Activated CD4-positive, alpha-beta T cell treated with anti-CD3 and anti-CD28 coated beads, Interleukin-2, amount 10 ng/mL, durations not matched to agents 7 days and 5 days (primary cell): ENCODE data around the gene ALG6. TPM values are rescaled to one million over a fixed set of nuclear protein-coding genes. Genes with fewer than 3 reads are reported as not detected.
A peak's percentile ranks its signal among the peaks of the same experiment; 100 is the strongest.
"Not testable (repeated sequence)": the region's sequence is repeated elsewhere in the genome, so short reads cannot be mapped to it uniquely, and the experiment has no call there.

Source experiments
- CTCF ChIA-PET: fragments of 350-600 bp; sonication (Branson Sonifier 250); formaldehyde crosslinking; loops from one replicate; lab custom pipeline; 2021; ENCODE audit warnings: antibody characterized with exemption; lab: Charles Lee
- POLR2A ChIA-PET: fragments of 350-600 bp; sonication (Branson Sonifier 250); formaldehyde crosslinking; loops from one replicate; lab custom pipeline; 2021; ENCODE audit warnings: antibody characterized with exemption; lab: Charles Lee
- DNase-seq: peaks from one replicate; pipeline ENCODE4 v3.0.0-alpha.2; 2020
- H3K27ac Mint-ChIP-seq: one replicate; pipeline ENCODE4 v1.8.0; 2021; ENCODE audit warnings: mild to moderate bottlenecking, moderate library complexity, mixed read lengths
- H3K27me3 Mint-ChIP-seq: one replicate; pipeline ENCODE4 v1.8.0; 2021; ENCODE audit warnings: mixed read lengths
- H3K36me3 Mint-ChIP-seq: one replicate; pipeline ENCODE4 v1.8.0; 2021; ENCODE audit warnings: low read depth, mixed read lengths
- H3K4me1 Mint-ChIP-seq: one replicate; pipeline ENCODE4 v1.8.0; 2021; ENCODE audit warnings: mixed read lengths
- H3K4me3 Mint-ChIP-seq: one replicate; pipeline ENCODE4 v1.8.0; 2021; ENCODE audit warnings: mild to moderate bottlenecking, moderate library complexity, mixed read lengths
- H3K9me3 Mint-ChIP-seq: one replicate; pipeline ENCODE4 v1.8.0; 2021; ENCODE audit warnings: mixed read lengths
- total RNA-seq, 2 experiments: library from RNA; stranded (reverse); gene quantifications; one replicate each; pipeline ENCODE4 v1.2.3, GENCODE V29; 2021

Gene ALG6
- total RNA-seq, 2 experiments from 2014 or later, result 26.9 to 28.9 TPM

- Mint-ChIP-seq H3K4me3 (no peak overlapping the region), H3K4me1 (no peaks in the 10 kb centered on the region)
- no peak for DNase-seq
These were observed 23.5 kb upstream of the ALG6 start for GRCh38 chr1:63343922-63344321.

GRCh38 chr1:63350320-63350719, 17.1 kb upstream of the ALG6 start:
- Mint-ChIP-seq H3K27ac (no peak overlapping the region), H3K4me1 (no peaks in the 10 kb centered on the region), H3K9me3 (no peaks in the 10 kb centered on the region), H3K36me3 (no peaks in the 10 kb centered on the region), H3K4me3 (no peak overlapping the region), H3K27me3 (peaks cover 41% of the 10 kb centered on the region)
- ChIA-PET POLR2A (no interaction called here), CTCF (interaction anchor here (1.1 to 1.9 kb wide), 2 partner anchors 10 to 23 kb away, joined by 3 to 4 read pairs; no protein-coding TSS in a partner anchor)
- DNase-seq, result no peak

More at GRCh38 chr1:63343922-63344321, 23.5 kb upstream of the ALG6 start:
- POLR2A ChIA-PET, result no interaction called here
- Mint-ChIP-seq H3K27ac (no peak overlapping the region), H3K36me3 (no peaks in the 10 kb centered on the region), H3K27me3 (peaks cover 19% of the 10 kb centered on the region), H3K9me3 (no peaks in the 10 kb centered on the region)
- CTCF ChIA-PET, result no interaction called here

DNA sequence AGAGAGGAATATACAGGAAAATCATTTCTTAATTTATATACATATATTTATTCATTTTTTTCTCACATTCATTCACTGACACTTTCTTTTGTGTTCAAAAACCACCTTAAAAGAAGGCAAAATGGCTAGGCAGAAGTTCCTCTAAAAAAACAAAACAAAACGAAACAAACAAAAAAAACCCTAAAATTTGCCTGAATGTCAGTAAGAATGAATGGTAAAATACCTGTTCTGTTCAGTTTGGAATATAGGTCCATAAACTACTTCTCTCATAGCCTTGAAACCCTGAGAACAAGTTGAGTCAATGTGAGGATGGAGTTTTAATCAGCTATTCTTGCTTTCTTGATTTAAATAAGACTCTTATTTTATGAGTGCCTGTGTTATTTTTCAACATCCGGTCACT, 14.7 kb upstream of the ALG6 start:
- ChIA-PET POLR2A (no interaction called here), CTCF (no interaction called here)

DNA sequence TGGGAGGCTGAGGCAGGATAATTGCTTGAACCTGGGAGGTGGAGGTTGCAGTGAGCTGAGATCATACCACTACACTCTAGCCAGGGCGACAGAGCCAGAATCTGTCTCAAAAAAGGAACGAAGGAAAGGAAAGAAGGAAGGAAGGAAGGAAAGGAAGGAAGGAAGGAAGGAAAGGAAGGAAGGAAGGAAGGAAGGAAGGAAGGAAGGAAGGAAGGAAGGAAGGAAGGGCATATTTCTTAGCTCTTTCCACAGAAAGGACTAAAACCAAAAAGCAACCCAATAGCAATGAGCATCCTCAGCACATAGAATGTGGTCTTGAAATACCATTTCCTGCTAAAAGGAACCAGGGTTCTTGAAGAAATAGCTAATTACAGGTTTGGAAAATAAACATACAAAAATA, 11.2 kb upstream of the ALG6 start:
- H3K36me3 Mint-ChIP-seq, H3K4me1 Mint-ChIP-seq, POLR2A ChIA-PET, H3K4me3 Mint-ChIP-seq, DNase-seq, H3K27ac Mint-ChIP-seq, H3K9me3 Mint-ChIP-seq: not testable (repeated sequence)
- H3K27me3 Mint-ChIP-seq, result peaks cover 37% of the 10 kb centered on the region
- CTCF ChIA-PET, result interaction anchor here (1.6 kb wide), 1 partner anchor 10 kb away, joined by 6 read pairs; no protein-coding TSS in a partner anchor

More for the DNA sequence above, 14.7 kb upstream of the ALG6 start:
- DNase-seq, result no peak
- Mint-ChIP-seq H3K4me1 (no peaks in the 10 kb centered on the region), H3K4me3 (no peak overlapping the region), H3K27ac (no peak overlapping the region), H3K9me3 (no peaks in the 10 kb centered on the region), H3K27me3 (peaks cover 38% of the 10 kb centered on the region), H3K36me3 (no peaks in the 10 kb centered on the region)

GRCh38 chr1:63359561-63359960, 7.9 kb upstream of the ALG6 start:
- H3K4me3 Mint-ChIP-seq, result no peak overlapping the region
- H3K27me3 Mint-ChIP-seq, result peaks cover 23% of the 10 kb centered on the region
- no peaks in the 10 kb centered on the region for H3K9me3 Mint-ChIP-seq
- DNase-seq, result no peak
- no peak overlapping the region for H3K27ac Mint-ChIP-seq
- POLR2A ChIA-PET, result interaction anchor here (0.7 kb wide), 1 partner anchor 26 kb away, joined by 3 read pairs; no protein-coding TSS in a partner anchor
- CTCF ChIA-PET, result interaction anchor here (1.5 to 2.0 kb wide), 2 partner anchors 9 to 13 kb away, joined by 4 read pairs; no protein-coding TSS in a partner anchor
- H3K4me1 Mint-ChIP-seq, result no peaks in the 10 kb centered on the region
- no peaks in the 10 kb centered on the region for H3K36me3 Mint-ChIP-seq

- Mint-ChIP-seq H3K4me3 (no peak overlapping the region), H3K9me3 (no peaks in the 10 kb centered on the region), H3K36me3 (no peaks in the 10 kb centered on the region), H3K27me3 (peaks cover 18% of the 10 kb centered on the region), H3K4me1 (peaks cover 9% of the 10 kb centered on the region), H3K27ac (no peak overlapping the region)
- POLR2A ChIA-PET, result no interaction called here
- DNase-seq, result no peak
- CTCF ChIA-PET, result no interaction called here
These were observed 5.4 kb upstream of the ALG6 start for GRCh38 chr1:63362073-63362472.

GRCh38 chr1:63362578-63362977, 4.8 kb upstream of the ALG6 start:
- Mint-ChIP-seq H3K27me3 (peaks cover 18% of the 10 kb centered on the region), H3K4me1 (peaks cover 10% of the 10 kb centered on the region), H3K36me3 (no peaks in the 10 kb centered on the region), H3K9me3 (no peaks in the 10 kb centered on the region), H3K4me3 (no peak overlapping the region), H3K27ac (no peak overlapping the region)
- CTCF ChIA-PET, result no interaction called here
- DNase-seq, result no peak
- POLR2A ChIA-PET, result no interaction called here

DNA sequence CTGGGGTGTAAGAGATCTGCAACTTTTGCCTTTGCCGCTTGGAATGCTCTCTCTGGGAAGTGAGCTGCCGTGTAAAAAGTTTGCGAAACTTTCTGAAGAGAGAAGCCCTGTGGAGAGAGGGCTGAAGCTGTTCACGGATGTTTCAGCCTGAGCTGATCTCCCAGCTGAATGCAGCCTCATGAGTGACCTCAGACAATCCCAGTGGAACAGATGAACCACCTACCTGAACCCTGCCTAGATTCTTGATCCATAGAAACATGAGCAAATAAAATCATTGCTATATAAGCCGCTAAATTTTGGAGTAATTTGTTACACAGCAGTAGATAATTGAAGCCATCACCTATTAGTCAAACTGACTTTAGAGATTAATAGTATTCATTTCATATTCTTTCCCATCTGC, 4.4 kb upstream of the ALG6 start:
- Mint-ChIP-seq H3K27ac (no peak overlapping the region), H3K4me3 (no peak overlapping the region), H3K9me3 (no peaks in the 10 kb centered on the region), H3K4me1 (peaks cover 14% of the 10 kb centered on the region), H3K27me3 (peaks cover 18% of the 10 kb centered on the region), H3K36me3 (no peaks in the 10 kb centered on the region)
- no peak for DNase-seq
- ChIA-PET POLR2A (no interaction called here), CTCF (no interaction called here)

- H3K27ac Mint-ChIP-seq, result peak overlapping the region; percentile 74
- H3K4me1 Mint-ChIP-seq, result peaks cover 26% of the 10 kb centered on the region
- H3K4me3 Mint-ChIP-seq, result peak overlapping the region; percentile 72
- H3K27me3 Mint-ChIP-seq, result peaks cover 9% of the 10 kb centered on the region
- DNase-seq, result no peak
- H3K36me3 Mint-ChIP-seq, result peaks cover 11% of the 10 kb centered on the region
- no peaks in the 10 kb centered on the region for H3K9me3 Mint-ChIP-seq
- POLR2A ChIA-PET, result no interaction called here
- CTCF ChIA-PET, result no interaction called here
These were observed 566 bp upstream of the ALG6 start for GRCh38 chr1:63366908-63367214.

GRCh38 chr1:63368131-63368530, 704 bp downstream of the ALG6 start:
- H3K27ac Mint-ChIP-seq, result peak overlapping the region; percentile 92
- peaks cover 19% of the 10 kb centered on the region for H3K36me3 Mint-ChIP-seq
- POLR2A ChIA-PET, result no interaction called here
- H3K27me3 Mint-ChIP-seq, result peaks cover 4% of the 10 kb centered on the region
- H3K4me3 Mint-ChIP-seq, result peak overlapping the region; percentile 95
- H3K9me3 Mint-ChIP-seq, result no peaks in the 10 kb centered on the region
- peaks cover 26% of the 10 kb centered on the region for H3K4me1 Mint-ChIP-seq
- DNase-seq, result peak; percentile 7
- CTCF ChIA-PET, result interaction anchor here (1.0 kb wide), 1 partner anchor 189 kb away, joined by 3 read pairs; no protein-coding TSS in a partner anchor

GRCh38 chr1:63379583-63379982, 12.2 kb downstream of the ALG6 start:
- no peak overlapping the region for H3K27ac Mint-ChIP-seq
- H3K36me3 Mint-ChIP-seq, result peaks cover 39% of the 10 kb centered on the region
- ChIA-PET CTCF (no interaction called here), POLR2A (no interaction called here)
- H3K4me3 Mint-ChIP-seq, result no peak overlapping the region
- H3K27me3 Mint-ChIP-seq, result no peaks in the 10 kb centered on the region
- peaks cover 15% of the 10 kb centered on the region for H3K4me1 Mint-ChIP-seq
- peaks cover 8% of the 10 kb centered on the region for H3K9me3 Mint-ChIP-seq
- no peak for DNase-seq

DNA sequence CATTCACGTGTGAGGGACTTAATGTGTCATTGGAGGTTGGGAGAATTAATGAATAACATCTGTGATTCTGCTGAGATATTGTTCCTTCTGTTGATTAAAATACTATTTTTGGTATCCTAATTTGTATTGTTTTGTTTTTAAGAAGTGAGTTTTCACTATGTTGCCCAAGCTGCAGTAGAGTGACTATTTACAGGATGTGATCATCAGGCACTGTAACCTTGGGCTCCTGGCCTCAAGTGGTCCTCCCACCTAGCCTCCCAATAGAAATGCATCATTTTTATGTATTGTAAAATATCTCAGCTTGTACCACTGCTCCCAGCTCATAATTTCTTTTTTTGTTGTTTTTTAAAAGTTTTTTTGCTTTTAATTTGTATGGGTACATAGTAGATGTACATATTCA, 14.3 kb downstream of the ALG6 start:
- Mint-ChIP-seq H3K27ac (no peak overlapping the region), H3K36me3 (peaks cover 44% of the 10 kb centered on the region), H3K9me3 (peaks cover 9% of the 10 kb centered on the region), H3K27me3 (no peaks in the 10 kb centered on the region), H3K4me3 (no peak overlapping the region), H3K4me1 (peaks cover 20% of the 10 kb centered on the region)
- ChIA-PET POLR2A (no interaction called here), CTCF (interaction anchor here (1.4 kb wide), 1 partner anchor 55 kb away, joined by 5 read pairs; no protein-coding TSS in a partner anchor)
- DNase-seq, result no peak

GRCh38 chr1:63401945-63402344, 34.5 kb downstream of the ALG6 start:
- H3K27ac Mint-ChIP-seq, result no peak overlapping the region
- H3K4me3 Mint-ChIP-seq, result no peak overlapping the region
- H3K36me3 Mint-ChIP-seq, result peaks cover 26% of the 10 kb centered on the region
- no peaks in the 10 kb centered on the region for H3K27me3 Mint-ChIP-seq
- POLR2A ChIA-PET, result interaction anchor here (0.7 kb wide), 1 partner anchor 121 kb away, joined by 5 read pairs; no protein-coding TSS in a partner anchor
- no peaks in the 10 kb centered on the region for H3K9me3 Mint-ChIP-seq
- CTCF ChIA-PET, result interaction anchor here (0.6 to 1.6 kb wide), 2 partner anchors 16 to 339 kb away, joined by 4 read pairs; no protein-coding TSS in a partner anchor
- peaks cover 2% of the 10 kb centered on the region for H3K4me1 Mint-ChIP-seq
- DNase-seq, result no peak

DNA sequence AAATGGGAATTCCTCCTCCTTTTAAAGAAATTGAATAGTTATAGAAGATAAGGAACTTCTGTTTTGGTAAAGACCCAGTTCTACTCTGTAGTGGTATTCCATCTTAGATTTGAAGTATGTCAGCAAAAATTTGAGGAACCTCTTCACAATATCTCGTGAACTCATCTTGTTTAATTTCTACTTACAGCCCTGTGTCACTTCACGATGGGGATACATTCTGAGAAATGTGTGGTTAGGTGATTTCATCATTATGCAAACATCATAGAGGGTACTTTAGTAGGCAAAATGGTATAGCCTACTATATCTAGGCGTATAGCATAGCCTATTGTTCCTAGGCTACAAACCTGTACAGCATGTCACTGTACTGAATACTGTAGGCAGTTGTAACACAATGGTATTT, 36.0 kb downstream of the ALG6 start:
- H3K4me3 Mint-ChIP-seq, result no peak overlapping the region
- ChIA-PET CTCF (interaction anchor here (1.6 kb wide), 1 partner anchor 18 kb away, joined by 4 read pairs; no protein-coding TSS in a partner anchor), POLR2A (no interaction called here)
- no peak for DNase-seq
- no peak overlapping the region for H3K27ac Mint-ChIP-seq
- H3K27me3 Mint-ChIP-seq, result no peaks in the 10 kb centered on the region
- H3K4me1 Mint-ChIP-seq, result peaks cover 2% of the 10 kb centered on the region
- no peaks in the 10 kb centered on the region for H3K9me3 Mint-ChIP-seq
- peaks cover 29% of the 10 kb centered on the region for H3K36me3 Mint-ChIP-seq
